Measurements from ENCODE around the gene CACHD1.
"Not testable (repeated sequence)": the region's sequence is repeated elsewhere in the genome, so short reads cannot be mapped to it uniquely, and the experiment has no call there.

CACHD1 gene

GRCh38 chr1:64594446-64594845 lies 124.5 kb downstream of the CACHD1 start:
- no peak for DNase-seq (ENCODE audit: low read depth)

GRCh38 chr1:64595871-64596515 lies 126.1 kb downstream of the CACHD1 start:
- no peak for DNase-seq (ENCODE audit: low read depth)

DNA sequence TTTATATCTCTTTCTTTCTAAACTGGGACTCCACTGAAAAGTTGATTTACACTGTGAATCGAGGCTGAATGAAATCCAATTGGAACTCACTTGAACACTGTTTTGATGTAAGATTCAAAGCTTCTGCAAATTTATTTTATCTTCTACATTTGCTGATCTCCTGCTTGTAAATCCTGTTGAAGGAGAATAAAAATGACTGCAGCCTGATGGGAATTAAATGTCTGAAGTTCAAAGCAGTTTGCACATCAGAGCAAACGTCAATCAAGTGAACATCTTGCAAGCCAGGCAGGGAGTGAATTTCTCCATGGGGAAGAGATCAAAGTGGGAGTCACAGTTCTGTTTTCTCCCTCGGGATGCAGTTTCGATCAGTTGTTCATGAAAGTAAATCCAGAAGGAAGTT lies 127.2 kb downstream of the CACHD1 start:
- no peak for DNase-seq (ENCODE audit: low read depth)

GRCh38 chr1:64598100-64598571 lies 128.2 kb downstream of the CACHD1 start:
- no peak for DNase-seq (ENCODE audit: low read depth)

DNA sequence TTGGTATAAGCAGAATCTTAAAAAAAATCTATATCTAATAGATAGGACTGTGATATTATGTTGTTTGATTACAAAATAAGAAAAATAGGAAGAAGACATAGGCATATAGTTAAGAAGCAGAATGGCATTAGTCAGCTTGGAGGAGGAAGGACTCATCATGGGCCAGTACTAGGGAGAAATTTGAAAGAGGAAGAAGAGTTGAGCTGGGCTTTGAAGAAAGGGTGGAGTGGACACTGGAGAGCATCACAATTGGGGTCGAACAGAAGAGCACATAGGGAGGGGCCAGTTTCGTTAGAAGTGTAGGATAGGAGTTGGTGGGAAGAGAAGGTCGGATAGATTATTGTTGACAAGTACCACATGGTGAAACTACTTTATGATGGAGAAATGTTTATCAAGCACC lies 129.3 kb downstream of the CACHD1 start:
- no peak for DNase-seq (ENCODE audit: low read depth)

DNA sequence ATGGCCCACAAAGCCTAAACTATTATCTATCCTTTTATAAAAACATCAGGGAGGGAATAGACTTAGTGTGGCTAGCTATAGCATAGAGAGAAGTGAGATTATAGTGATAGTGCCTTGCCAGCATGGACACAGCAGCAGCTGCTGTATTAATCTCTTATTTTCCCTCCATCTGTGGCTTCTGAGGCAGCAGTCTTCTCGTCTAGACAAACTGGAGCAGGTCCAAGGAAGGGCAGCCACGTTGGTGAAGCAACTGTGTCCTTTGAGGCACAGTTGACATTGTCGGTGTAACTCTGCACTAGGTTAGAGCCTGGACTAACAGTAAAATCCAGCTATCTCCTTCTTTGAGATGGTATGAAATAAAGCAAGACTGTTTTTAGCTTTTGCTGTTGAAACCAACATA lies 131.3 kb downstream of the CACHD1 start:
- DNase-seq (ENCODE audit: low read depth) = no peak

GRCh38 chr1:64608005-64608650 lies 138.2 kb downstream of the CACHD1 start:
- no peak for DNase-seq (ENCODE audit: low read depth)

- DNase-seq (ENCODE audit: low read depth) = no peak
These were observed 138.7 kb downstream of the CACHD1 start for GRCh38 chr1:64608651-64609048.

- DNase-seq (ENCODE audit: low read depth) = not testable (repeated sequence)
These were observed 141.0 kb downstream of the CACHD1 start for GRCh38 chr1:64610950-64611349.

DNA sequence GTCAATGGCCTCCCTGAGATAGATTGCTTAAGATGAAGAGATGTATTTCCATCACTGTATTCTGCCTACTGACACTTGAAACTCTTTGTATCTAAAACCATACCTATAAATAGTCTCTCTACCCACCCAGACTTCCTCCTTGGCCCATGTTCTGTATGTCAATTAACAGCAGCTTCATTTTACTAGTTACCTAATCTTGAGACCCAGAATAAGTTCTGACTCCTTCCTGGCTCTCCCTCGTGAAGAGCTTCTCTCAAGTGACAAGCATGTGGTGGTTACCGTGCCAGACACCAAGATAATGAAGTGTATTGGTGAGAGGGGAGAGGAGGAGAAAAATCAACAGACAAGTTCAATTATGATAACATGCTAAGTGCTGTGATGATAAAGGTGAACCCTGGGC lies 146.1 kb downstream of the CACHD1 start:
- DNase-seq (ENCODE audit: low read depth) = no peak

DNA sequence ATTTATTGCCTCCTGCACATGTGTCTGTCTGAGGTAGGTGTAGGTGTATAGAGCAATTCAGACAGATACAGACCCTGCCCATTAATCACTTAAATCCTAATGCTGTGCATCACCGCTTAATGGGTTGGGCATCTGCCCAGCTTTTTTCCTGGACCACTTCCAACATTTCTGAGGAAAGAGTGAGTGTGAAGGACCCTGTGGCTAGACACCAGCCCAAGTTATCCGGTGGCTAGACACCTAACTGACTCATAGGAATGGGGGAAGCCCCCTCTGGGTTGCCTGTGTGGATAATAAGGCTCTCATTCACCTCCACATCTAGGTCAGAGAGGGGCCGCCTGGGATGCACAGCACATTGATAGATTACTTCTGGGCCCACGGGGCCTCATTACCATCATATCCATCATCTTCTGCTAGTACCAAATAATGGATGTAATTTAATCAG lies 153.8 kb downstream of the CACHD1 start:
- peak; percentile 0 for DNase-seq (ENCODE audit: low read depth)

DNA sequence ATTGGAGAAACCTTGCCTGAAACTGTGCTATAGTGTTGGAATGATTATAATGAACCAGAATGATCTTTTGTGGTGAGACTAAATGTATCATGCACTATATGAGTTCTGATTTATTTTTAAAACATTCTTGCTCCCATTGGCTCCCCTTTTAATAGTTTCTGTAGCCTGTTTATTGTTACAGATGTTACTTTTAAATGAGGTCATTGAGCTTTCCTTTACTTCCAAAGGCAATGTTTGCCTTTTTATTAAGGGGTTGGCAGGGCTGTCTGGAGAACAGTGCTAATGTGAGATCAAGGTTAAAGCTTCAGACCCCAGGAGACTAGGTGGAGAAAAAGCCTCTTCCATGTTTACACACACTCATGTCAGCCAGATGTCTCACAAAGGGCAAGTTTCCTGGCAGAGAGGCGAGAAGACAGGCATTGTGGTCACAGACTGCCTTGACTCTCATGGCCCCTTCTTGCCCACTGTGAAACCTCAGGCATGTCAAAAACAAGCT lies 154.3 kb downstream of the CACHD1 start:
- no peak for DNase-seq (ENCODE audit: low read depth)

DNA sequence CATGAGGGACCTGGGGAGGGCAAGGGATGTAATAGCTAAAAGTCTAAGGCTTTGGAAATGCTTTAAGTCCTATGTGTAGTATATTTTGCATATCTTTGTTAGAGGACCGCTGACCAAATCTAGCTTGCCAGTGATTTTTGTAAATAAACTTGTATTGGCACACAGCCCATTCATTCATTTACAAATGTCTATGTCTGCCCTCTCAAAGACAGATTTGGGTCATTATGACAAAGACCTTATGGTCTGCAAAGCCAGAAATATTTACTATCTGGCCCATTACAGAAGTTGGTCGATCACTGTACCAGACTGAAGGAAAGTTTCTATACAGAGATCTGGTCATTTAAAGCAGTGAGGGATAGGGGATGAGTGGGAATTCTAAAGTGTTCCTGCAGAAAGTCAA lies 154.9 kb downstream of the CACHD1 start:
- no peak for DNase-seq (ENCODE audit: low read depth)

GRCh38 chr1:64630611-64631010 lies 160.7 kb downstream of the CACHD1 start:
- DNase-seq (ENCODE audit: low read depth) = no peak

DNA sequence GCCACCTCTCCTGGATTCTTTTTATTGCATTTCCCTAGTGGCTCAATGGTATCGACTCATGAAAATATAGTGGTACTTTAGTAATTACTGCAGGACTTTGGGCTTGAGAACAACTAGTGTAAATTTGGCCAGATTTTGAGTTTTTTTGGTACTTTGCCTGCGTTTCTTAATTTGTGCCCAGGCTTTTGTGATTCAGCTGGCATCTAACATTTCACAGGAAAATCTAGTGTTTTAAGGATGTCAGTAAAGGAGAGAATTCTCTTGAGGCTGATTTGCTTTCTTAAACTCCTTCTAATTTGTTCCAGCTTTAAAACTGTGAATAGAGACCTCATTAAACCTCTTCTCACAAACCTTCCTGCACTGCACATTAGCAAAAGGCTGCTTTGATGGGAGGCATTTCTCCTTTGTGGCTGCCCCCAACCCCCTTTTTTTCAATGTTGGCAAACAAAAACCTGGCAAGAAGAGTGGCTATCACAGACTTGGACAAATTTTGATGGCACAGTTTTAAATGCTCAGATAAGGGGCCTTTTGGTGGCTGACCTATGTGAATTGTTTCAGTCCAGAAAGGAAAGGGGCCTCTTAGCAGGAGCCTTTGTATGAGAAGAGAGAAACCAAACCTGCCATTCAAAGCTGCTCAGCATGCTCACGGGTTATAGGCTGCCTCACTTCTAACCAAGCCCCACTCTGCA lies 161.6 kb downstream of the CACHD1 start:
- DNase-seq (ENCODE audit: low read depth) = no peak

DNA sequence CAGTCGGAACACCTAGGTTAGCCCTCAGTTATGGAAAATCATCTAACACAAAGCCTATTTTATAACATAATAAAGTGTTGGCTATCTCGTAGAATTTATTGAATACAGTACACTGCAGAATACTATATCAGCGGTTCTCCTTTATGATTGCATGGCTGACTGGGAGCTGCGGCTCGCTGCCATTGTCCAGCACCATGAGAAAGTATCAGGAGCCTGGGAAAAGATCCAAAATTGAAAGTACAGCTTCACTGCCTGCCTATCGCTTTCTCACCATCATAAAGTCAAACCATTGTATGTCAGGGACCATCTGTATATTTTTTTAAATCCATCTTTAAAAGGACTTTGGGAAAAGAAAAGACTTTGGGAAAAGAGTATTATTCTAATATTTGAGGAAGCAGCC lies 163.0 kb downstream of the CACHD1 start:
- no peak for DNase-seq (ENCODE audit: low read depth)

GRCh38 chr1:64645735-64646134 lies 175.8 kb downstream of the CACHD1 start:
- no peak for DNase-seq (ENCODE audit: low read depth)

- DNase-seq (ENCODE audit: low read depth) = no peak
These were observed 180.5 kb downstream of the CACHD1 start for GRCh38 chr1:64650411-64650810.

- no peak for DNase-seq (ENCODE audit: low read depth)
These were observed 181.9 kb downstream of the CACHD1 start for GRCh38 chr1:64651841-64652240.

GRCh38 chr1:64653466-64653865 lies 183.5 kb downstream of the CACHD1 start:
- DNase-seq (ENCODE audit: low read depth) = no peak

- no peak for DNase-seq (ENCODE audit: low read depth)
These were observed 184.8 kb downstream of the CACHD1 start for GRCh38 chr1:64654519-64655341.

GRCh38 chr1:64655861-64656260 lies 185.9 kb downstream of the CACHD1 start:
- no peak for DNase-seq (ENCODE audit: low read depth)

All from stimulated activated CD8-positive, alpha-beta memory T cell treated with anti-CD3 and anti-CD28 coated beads, Interleukin-12 subunit alpha, Interleukin-12 subunit beta, amount 100 ng/mL, for 4 hours (primary cell).